ENCODE results near the gene SUPT20HL2. TPM values are rescaled to one million over a fixed set of nuclear protein-coding genes. Genes with fewer than 3 reads are reported as not detected.
"Not testable (repeated sequence)": the region's sequence is repeated elsewhere in the genome, so short reads cannot be mapped to it uniquely, and the experiment has no call there.

The SUPT20HL2 gene
- total and polyA plus RNA-seq, 2 of the 8 experiments (the other 6 are each of a cell fraction or from before 2014, with no cell fraction given), result not detected

- POLR2A ChIA-PET (ENCODE audit: partially characterized antibody); H2BK20ac ChIP-seq (ENCODE audit: low read length); H3K79me1 ChIP-seq (ENCODE audit: low read depth, low read length); H3K4me1 ChIP-seq (replicated peaks in 1 of 4; ENCODE audit: control insufficient read depth in 3 of 4, insufficient read depth in 4 of 4, low read length in 3 of 4); H3K4me3 ChIP-seq (ENCODE audit: extremely low read depth in 1 of 4, insufficient read depth in 2 of 4, low read depth in 3 of 4, low read length in 4 of 4); H3K4ac ChIP-seq (replicated peaks; ENCODE audit: insufficient read length, low read depth, low read length); H2AFZ ChIP-seq (ENCODE audit: low read length); H2AK5ac ChIP-seq (ENCODE audit: low read depth, low read length); FAIRE-seq; H3K79me2 ChIP-seq (ENCODE audit: control insufficient read depth in 1 of 2, insufficient read depth in 2 of 2, low read length in 2 of 2); H3K23me2 ChIP-seq (ENCODE audit: low read depth, low read length); H3K4me2 ChIP-seq (ENCODE audit: insufficient read depth in 1 of 2, low read depth in 2 of 2, low read length in 2 of 2); H4K8ac ChIP-seq (ENCODE audit: extremely low read depth, insufficient read depth, low read length); H3K9me3 ChIP-seq (ENCODE audit: insufficient read depth in 2 of 2, low read depth in 1 of 2, low read length in 1 of 2); DNase-seq (ENCODE audit: low read depth in 1 of 2, low spot score in 2 of 2); H4K5ac ChIP-seq (ENCODE audit: insufficient read length, low read depth, low read length); H3K56ac ChIP-seq (replicated peaks; ENCODE audit: insufficient read length, low read depth, low read length); H4K91ac ChIP-seq (replicated peaks; ENCODE audit: insufficient read length, low read length); H3K9ac ChIP-seq (replicated peaks in 1 of 4; ENCODE audit: extremely low read depth in 1 of 4, low read depth in 3 of 4, low read length in 3 of 4); H2BK120ac ChIP-seq (replicated peaks; ENCODE audit: low read depth, low read length); H3K23ac ChIP-seq (ENCODE audit: insufficient read length); H2BK5ac ChIP-seq (ENCODE audit: low read depth, low read length); H3K27me3 ChIP-seq (replicated peaks in 1 of 4; ENCODE audit: control insufficient read depth in 3 of 4, extremely low read depth in 1 of 4, insufficient read depth in 3 of 4, low read length in 3 of 4); H3K18ac ChIP-seq (ENCODE audit: extremely low read depth, low read length); H3K36me3 ChIP-seq (ENCODE audit: control insufficient read depth in 2 of 4, insufficient read depth in 4 of 4, low read length in 3 of 4); H3K14ac ChIP-seq (ENCODE audit: insufficient read length); H4K20me1 ChIP-seq (replicated peaks in 1 of 2; ENCODE audit: control insufficient read depth in 1 of 2, insufficient read depth in 2 of 2, low read length in 2 of 2); H2BK12ac ChIP-seq (ENCODE audit: low read depth, low read length); H2BK15ac ChIP-seq (ENCODE audit: low read length); H3K27ac ChIP-seq (ENCODE audit: low read depth, low read length): not testable (repeated sequence)
- 94% methylated on average over 3 of the region's 6 CpGs; no CpG with 5 or more reads in 1 of the 2 experiments for WGBS, 2 experiments (ENCODE audit: extremely low coverage in 1 of 2, insufficient coverage in 1 of 2, insufficient read length in 1 of 2, insufficient replicate concordance in 2 of 2, low coverage in 1 of 2, low lambda C conversion rate in 2 of 2, missing lambda C conversion rate in 1 of 2)
- CTCF ChIA-PET (ENCODE audit: partially characterized antibody), result interaction anchor here (1.0 kb wide), 1 partner anchor 75 kb away, joined by 3 read pairs; no protein-coding TSS in a partner anchor
These were observed 4.1 kb downstream of the SUPT20HL2 start for GRCh38 chrX:24309580-24310374.

DNA sequence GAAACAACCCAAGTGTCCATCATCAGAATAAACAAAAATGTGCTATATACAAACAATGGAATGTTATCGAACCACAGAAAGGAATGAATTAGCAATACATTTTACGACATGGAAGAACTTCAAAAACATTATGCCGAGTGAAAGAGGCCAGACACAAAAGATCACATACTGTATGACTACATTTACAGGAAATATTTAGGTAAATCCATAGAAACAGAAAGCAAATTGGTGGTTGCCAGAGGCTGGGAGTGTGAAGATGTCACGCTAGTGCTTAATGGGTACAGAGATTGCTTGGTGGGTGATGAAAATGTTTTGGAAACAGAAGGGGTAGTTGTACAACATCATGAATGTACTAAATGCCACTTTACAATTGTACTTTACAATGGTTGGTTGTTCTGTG lies 5.1 kb downstream of the SUPT20HL2 start:
- H3K36me3 ChIP-seq (ENCODE audit: control insufficient read depth in 2 of 4, insufficient read depth in 4 of 4, low read length in 3 of 4), result not testable (repeated sequence)

More for the DNA sequence above, 5.1 kb downstream of the SUPT20HL2 start:
- CTCF ChIA-PET (ENCODE audit: partially characterized antibody); H2BK5ac ChIP-seq (ENCODE audit: low read depth, low read length); H3K23me2 ChIP-seq (ENCODE audit: low read depth, low read length); H3K23ac ChIP-seq (ENCODE audit: insufficient read length); H3K56ac ChIP-seq (replicated peaks; ENCODE audit: insufficient read length, low read depth, low read length); H2BK12ac ChIP-seq (ENCODE audit: low read depth, low read length); H3K9me3 ChIP-seq (ENCODE audit: insufficient read depth in 2 of 2, low read depth in 1 of 2, low read length in 1 of 2); H4K20me1 ChIP-seq (replicated peaks in 1 of 2; ENCODE audit: control insufficient read depth in 1 of 2, insufficient read depth in 2 of 2, low read length in 2 of 2); H3K4ac ChIP-seq (replicated peaks; ENCODE audit: insufficient read length, low read depth, low read length); H3K18ac ChIP-seq (ENCODE audit: extremely low read depth, low read length); H3K9ac ChIP-seq (replicated peaks in 1 of 4; ENCODE audit: extremely low read depth in 1 of 4, low read depth in 3 of 4, low read length in 3 of 4); DNase-seq (ENCODE audit: low read depth in 1 of 2, low spot score in 2 of 2); H4K91ac ChIP-seq (replicated peaks; ENCODE audit: insufficient read length, low read length); H2BK120ac ChIP-seq (replicated peaks; ENCODE audit: low read depth, low read length); H3K79me2 ChIP-seq (ENCODE audit: control insufficient read depth in 1 of 2, insufficient read depth in 2 of 2, low read length in 2 of 2); H3K4me3 ChIP-seq (ENCODE audit: extremely low read depth in 1 of 4, insufficient read depth in 2 of 4, low read depth in 3 of 4, low read length in 4 of 4); H2BK20ac ChIP-seq (ENCODE audit: low read length); H3K14ac ChIP-seq (ENCODE audit: insufficient read length); H2AK5ac ChIP-seq (ENCODE audit: low read depth, low read length); H4K8ac ChIP-seq (ENCODE audit: extremely low read depth, insufficient read depth, low read length); POLR2A ChIA-PET (ENCODE audit: partially characterized antibody); H3K27ac ChIP-seq (ENCODE audit: low read depth, low read length); H3K4me2 ChIP-seq (ENCODE audit: insufficient read depth in 1 of 2, low read depth in 2 of 2, low read length in 2 of 2); H2AFZ ChIP-seq (ENCODE audit: low read length); H4K5ac ChIP-seq (ENCODE audit: insufficient read length, low read depth, low read length); H3K27me3 ChIP-seq (replicated peaks in 1 of 4; ENCODE audit: control insufficient read depth in 3 of 4, extremely low read depth in 1 of 4, insufficient read depth in 3 of 4, low read length in 3 of 4); H3K4me1 ChIP-seq (replicated peaks in 1 of 4; ENCODE audit: control insufficient read depth in 3 of 4, insufficient read depth in 4 of 4, low read length in 3 of 4); H3K79me1 ChIP-seq (ENCODE audit: low read depth, low read length); H2BK15ac ChIP-seq (ENCODE audit: low read length): not testable (repeated sequence)
- WGBS, 2 experiments (ENCODE audit: extremely low coverage in 1 of 2, insufficient coverage in 1 of 2, insufficient read length in 1 of 2, insufficient replicate concordance in 2 of 2, low coverage in 1 of 2, low lambda C conversion rate in 2 of 2, missing lambda C conversion rate in 1 of 2), result 86% methylated on average over 3 of the region's 4 CpGs; no CpG with 5 or more reads in 1 of the 2 experiments
- FAIRE-seq, result peak; percentile 7
